GM12878 (cell line): ENCODE measurements around the gene MCM9. TPM values are rescaled to one million over a fixed set of nuclear protein-coding genes. Genes with fewer than 3 reads are reported as not detected.

Experiments used
- ATAC-seq: fragments of 200-7000 bp; cut with Tn5 transposase; 3 replicates; pipeline ENCODE4 v1.9.1; 2020; ENCODE audit warnings: mild to moderate bottlenecking, moderate library complexity
- BruUV-seq: library from RNA; stranded (reverse); fragments of 400-500 nt; replicated peaks from 2 replicates; lab custom pipeline; 2021; lab: Mats Ljungman, UMichigan
- CTCF ChIA-PET: fragments of 300-600 bp; sonication (Branson Sonifier 250); formaldehyde crosslinking; extraction: SDS; loops from one replicate; lab custom pipeline; 2021; ENCODE audit warnings: inconsistent platforms; lab: Yijun Ruan, JAX
- POLR2A ChIA-PET: fragments of 350-600 bp; formaldehyde crosslinking; extraction: SDS; loops from one replicate; lab custom pipeline; 2021; ENCODE audit warnings: inconsistent platforms; lab: Charles Lee
- RAD21 ChIA-PET: fragments of 300-600 bp; sonication (Branson Sonifier 250); formaldehyde crosslinking; loops from one replicate; lab custom pipeline; 2023; ENCODE audit warnings: antibody characterized with exemption; ENCODE audit not compliant: unreplicated experiment; lab: Charles Lee
- SMC1A ChIA-PET: fragments of 300-600 bp; sonication (Branson Sonifier 250); formaldehyde crosslinking; loops from one replicate; lab custom pipeline; 2023; ENCODE audit not compliant: unreplicated experiment, uncharacterized antibody; lab: Charles Lee
- DNase-seq: peaks from one replicate; pipeline ENCODE4 v3.0.0-alpha.2; 2011; ENCODE audit warnings: low read depth, low spot score
- FAIRE-seq: peaks from 3 replicates; lab custom pipeline; 2011; peaks lifted over from hg19 to GRCh38; lab: Jason Lieb, UNC
- H2AFZ ChIP-seq: 2 replicates; pipeline ENCODE4 v1.6.0; 2011; ENCODE audit warnings: low read depth, low read length, control low read depth; ENCODE audit not compliant: control insufficient read depth
- H3K27ac ChIP-seq: 2 replicates; pipeline ENCODE4 v1.5.1; 2011; ENCODE audit warnings: control low read depth; ENCODE audit not compliant: control insufficient read depth, insufficient read depth
- H3K27me3 ChIP-seq, 2 experiments: replicated peaks in 1 of 2; 2 replicates each; pipeline versions ENCODE4 v1.6.0 to v1.6.1; 2011; ENCODE audit warnings: low read length in 1 of 2; ENCODE audit not compliant: control insufficient read depth in 2 of 2, insufficient read depth in 2 of 2
- H3K36me3 ChIP-seq, 2 experiments: 2 replicates each; pipeline ENCODE4 v1.5.1; 2011; ENCODE audit warnings: low read length in 1 of 2; ENCODE audit not compliant: control insufficient read depth in 2 of 2, insufficient read depth in 2 of 2
- H3K4me1 ChIP-seq: 2 replicates; pipeline ENCODE4 v1.6.1; 2011; ENCODE audit warnings: mild to moderate bottlenecking, low read length, moderate library complexity, mixed read lengths; ENCODE audit not compliant: control insufficient read depth, insufficient read depth
- H3K4me2 ChIP-seq: 2 replicates; pipeline ENCODE4 v1.6.0; 2011; ENCODE audit warnings: control low read depth; ENCODE audit not compliant: control insufficient read depth, insufficient read depth
- H3K4me3 ChIP-seq: fragments of 200-600 bp; sonication (generic); 2 replicates; pipeline ENCODE4 v1.5.1; 2016
- H3K79me2 ChIP-seq: 2 replicates; pipeline ENCODE4 v1.6.0; 2011; ENCODE audit warnings: low read length; ENCODE audit not compliant: control insufficient read depth, insufficient read depth
- H3K9ac ChIP-seq: 2 replicates; pipeline ENCODE4 v1.8.0; 2011; ENCODE audit warnings: low read length, control low read depth, mixed read lengths; ENCODE audit not compliant: control insufficient read depth, insufficient read depth
- H3K9me3 ChIP-seq: replicated peaks from 3 replicates; pipeline ENCODE4 v1.5.1; 2011; ENCODE audit warnings: mild to moderate bottlenecking, low read length; ENCODE audit not compliant: control insufficient read depth, insufficient read depth
- H4K20me1 ChIP-seq: 2 replicates; pipeline ENCODE4 v1.6.0; 2011; ENCODE audit not compliant: control insufficient read depth, insufficient read depth
- CREM ChIP-seq: IDR thresholded peaks from 2 replicates; pipeline ENCODE4 v1.6.1; 2014; ENCODE audit warnings: antibody characterized with exemption, low read depth
- DPF2 ChIP-seq: fragments of 450-650 bp; IDR thresholded peaks from 2 replicates; pipeline ENCODE4 v1.6.1; 2017; ENCODE audit warnings: mild to moderate bottlenecking
- FOXK2 ChIP-seq: fragments of 450-650 bp; IDR thresholded peaks from 2 replicates; pipeline ENCODE4 v1.6.1; 2017; ENCODE audit warnings: mild to moderate bottlenecking, moderate library complexity
- JUND ChIP-seq: IDR thresholded peaks from 2 replicates; pipeline ENCODE4 v1.6.1; 2012; ENCODE audit warnings: low read depth, mild to moderate bottlenecking, low read length, improper control_type of control experiment, moderate library complexity
- MTA3 ChIP-seq: IDR thresholded peaks from 2 replicates; pipeline ENCODE4 v1.6.1; 2012; ENCODE audit warnings: low read length, inconsistent platforms, borderline replicate concordance
- NFIC ChIP-seq: IDR thresholded peaks from 2 replicates; pipeline ENCODE4 v1.6.1; 2012; ENCODE audit warnings: low read depth, mild to moderate bottlenecking, inconsistent platforms, low read length, moderate library complexity
- POLR2A ChIP-seq: IDR thresholded peaks from 2 replicates; pipeline ENCODE4 v1.6.1; 2011; ENCODE audit warnings: low read depth, mild to moderate bottlenecking, low read length
- RBBP5 ChIP-seq: fragments of 200-600 bp; sonication (generic); conservative IDR thresholded peaks from 2 replicates; pipeline ENCODE4 v1.6.1; 2016
- RCOR1 ChIP-seq: conservative IDR thresholded peaks from 2 replicates; pipeline ENCODE4 v1.6.1; 2012; ENCODE audit warnings: low read depth, low read length, improper control_type of control experiment
- RFX5 ChIP-seq: IDR thresholded peaks from 2 replicates; pipeline ENCODE4 v1.6.1; 2011; ENCODE audit warnings: low read depth, low read length, improper control_type of control experiment
- SMC3 ChIP-seq: IDR thresholded peaks from 2 replicates; pipeline ENCODE4 v1.6.1; 2011; ENCODE audit warnings: low read length, improper control_type of control experiment, borderline replicate concordance
- SP1 ChIP-seq: IDR thresholded peaks from one replicate; pipeline ENCODE4 v1.6.1; 2011; ENCODE audit warnings: low read depth, low read length
- TCF12 ChIP-seq: IDR thresholded peaks from 2 replicates; pipeline ENCODE4 v1.6.1; 2011; ENCODE audit warnings: low read depth, mild to moderate bottlenecking, low read length
- ZNF207 ChIP-seq: fragments of 450-650 bp; IDR thresholded peaks from 2 replicates; pipeline ENCODE4 v1.6.1; 2014; ENCODE audit warnings: antibody characterized with exemption, mild to moderate bottlenecking, borderline replicate concordance
- ZNF217 ChIP-seq: fragments of 450-650 bp; IDR thresholded peaks from 2 replicates; pipeline ENCODE4 v1.6.1; 2017; ENCODE audit warnings: antibody characterized with exemption, mild to moderate bottlenecking
- WGBS: methylation state at CpG from one replicate; pipeline ENCODE4 v1.1.6; 2016; ENCODE audit warnings: low lambda C conversion rate; ENCODE audit not compliant: insufficient replicate concordance, insufficient coverage; ENCODE audit errors: missing lambda C conversion rate; 5-methylcytosine and 5-hydroxymethylcytosine counted together
- in situ Hi-C: fragments of 300-500 bp; cut with MboI; formaldehyde crosslinking; loops from 9 replicates; pipeline ENCODE4 v1.14.3; 2018; ENCODE audit warnings: mixed read lengths
- intact Hi-C: fragments of 100-400 bp; cut with micrococcal nuclease; formaldehyde crosslinking; loops from one replicate; pipeline ENCODE4 v1.14.2; 2022; ENCODE audit not compliant: unreplicated experiment
- polyA plus RNA-seq, 11 experiments: library from polyadenylated mRNA; depleted of rRNA in 4 of 11; unstranded in 6 of 11; stranded (reverse) in 5 of 11; fragments of >200 nt; fragmentation: Nextera tagmentation in 4 of 11; fragmentation: Illumina TruSeq in 1 of 11; extraction: Ambion mirVana in 4 of 11; extraction: Trizol in 1 of 11; gene quantifications; 1 replicate in 1 of 11; 2 replicates in 10 of 11; pipeline versions ENCODE4 v1.2.1 to v1.2.3, GENCODE V29; 2011 to 2016; ENCODE audit warnings: inconsistent platforms in 2 of 11, missing spikeins in 2 of 11, low read depth in 1 of 11
- total RNA-seq, 4 experiments: library from RNA; depleted of rRNA in 3 of 4; stranded (reverse); fragments of >200 nt in 3 of 4; fragmentation: Illumina TruSeq in 1 of 4; extraction: Trizol in 1 of 4; gene quantifications; 2 replicates each; pipeline versions ENCODE4 v1.2.1 to v1.2.3, GENCODE V29; 2013 to 2021
- TF ChIP-seq, protein P1 (sequence below): IDR thresholded peaks from 2 replicates; pipeline ENCODE4 v1.6.1; 2012; ENCODE audit warnings: low read depth, low read length, improper control_type of control experiment
- TF ChIP-seq, protein P2 (sequence below): fragments of 450-650 bp; formaldehyde crosslinking; IDR thresholded peaks from 2 replicates; pipeline ENCODE4 v1.4.0; 2020; ENCODE audit warnings: mild to moderate bottlenecking, moderate library complexity

The MCM9 gene
- total and polyA plus RNA-seq, 10 of the 15 experiments (the other 5 are each of a cell fraction or from before 2014, with no cell fraction given), result 3.4 to 18.5 (median 9.7) TPM

DNA sequence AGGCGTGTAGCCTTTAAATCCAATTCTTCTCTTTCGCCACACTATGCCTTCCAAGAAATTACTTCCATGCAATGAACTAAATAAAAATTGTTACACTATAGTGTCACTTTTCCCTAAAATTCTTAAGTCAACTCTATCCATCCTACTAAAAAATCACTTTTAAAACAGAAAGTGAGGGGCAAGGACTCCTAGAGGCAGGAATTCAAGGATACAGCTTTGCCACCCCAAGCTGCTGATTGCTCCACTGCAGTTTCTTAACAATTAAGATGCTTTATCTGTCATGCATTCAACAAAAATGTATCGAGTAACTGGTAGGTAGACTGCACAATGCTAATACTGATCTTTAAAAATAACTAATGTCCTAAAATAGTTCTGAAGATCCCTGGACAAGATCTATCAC, 4.3 kb downstream of the MCM9 start:
- Histone ChIP-seq H3K27me3 (no peaks in the 10 kb centered on the region), H3K36me3 (peaks cover 0 to 6% of the 10 kb centered on the region in 2 experiments; a peak in 1 of 4 replicates), H2AFZ (no peak overlapping the region), H4K20me1 (no peaks in the 10 kb centered on the region), H3K9ac (no peak overlapping the region), H3K4me3 (no peak overlapping the region), H3K4me2 (0 out of 2 replicates have a peak overlapping the region, but pooled peaks have one; percentile 7), H3K79me2 (peaks cover 9% of the 10 kb centered on the region), H3K9me3 (no peaks in the 10 kb centered on the region), H3K4me1 (no peaks in the 10 kb centered on the region), H3K27ac (no peak overlapping the region)
- intact Hi-C loops, result no loop called here
- FAIRE-seq (no peak), ATAC-seq (no peak), DNase-seq (no peak)
- TF ChIP-seq ZNF207, result no peak
- TF ChIP-seq FOXK2, result no peak
- TF ChIP-seq TCF12, result no peak
- no peak for TF ChIP-seq POLR2A
- no peak for TF ChIP-seq ZNF217
- TF ChIP-seq RCOR1, result no peak
- BruUV-seq, result no TSS peak
- POLR2A ChIA-PET, result no interaction called here
- in situ Hi-C loops, result no loop called here
- RAD21 ChIA-PET, result no interaction called here
- CTCF ChIA-PET, result no interaction called here
- WGBS, result over 99% methylated on average over 3 of the region's 3 CpGs
- SMC1A ChIA-PET, result no interaction called here

DNA sequence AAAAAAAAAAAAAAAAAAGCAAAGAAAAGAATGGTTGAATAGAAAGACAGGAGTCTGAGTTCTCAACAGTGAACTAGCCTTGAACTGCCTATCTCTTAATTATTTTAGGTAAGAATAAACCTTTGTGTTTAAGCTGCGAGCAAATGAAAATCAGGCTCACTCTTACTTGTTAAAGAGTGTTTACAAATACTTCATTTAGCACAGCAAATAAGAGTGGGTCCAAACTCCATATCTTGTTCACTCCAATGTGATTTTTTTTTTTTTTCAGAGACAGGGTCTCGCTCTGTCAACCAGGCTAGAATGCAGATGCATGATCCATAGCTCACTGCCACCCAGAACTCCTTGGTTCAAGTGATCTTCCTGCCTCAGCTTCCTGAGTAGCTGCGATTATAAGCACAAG, 11.9 kb downstream of the MCM9 start:
- Histone ChIP-seq H4K20me1 (no peaks in the 10 kb centered on the region), H3K4me3 (no peak overlapping the region), H3K9me3 (no peaks in the 10 kb centered on the region), H3K27ac (no peak overlapping the region), H3K9ac (no peak overlapping the region), H3K27me3 (no peaks in the 10 kb centered on the region), H3K36me3 (peaks cover 2 to 29% of the 10 kb centered on the region in 2 experiments), H3K4me2 (no peak overlapping the region), H2AFZ (no peak overlapping the region), H3K79me2 (no peaks in the 10 kb centered on the region), H3K4me1 (no peaks in the 10 kb centered on the region)
- intact Hi-C loops, result no loop called here
- ChIA-PET SMC1A (interaction anchor here (0.6 to 1.8 kb wide), 6 partner anchors 14 to 152 kb away, joined by 3 to 7 read pairs (median 3); no protein-coding TSS in a partner anchor), CTCF (interaction anchor here (1.6 kb wide), 1 partner anchor 32 kb away, joined by 4 read pairs; no protein-coding TSS in a partner anchor), RAD21 (no interaction called here), POLR2A (interaction anchor here (0.7 kb wide), 1 partner anchor 59 kb away, joined by 8 read pairs; no protein-coding TSS in a partner anchor)
- 83% methylated on average over 3 of the region's 3 CpGs for WGBS
- DNase-seq (no peak), FAIRE-seq (no peak), ATAC-seq (no peak)
- BruUV-seq, result no TSS peak
- in situ Hi-C loops, result no loop called here
- TF ChIP-seq MTA3 (no peak), SP1 (no peak), RFX5 (no peak), JUND (no peak), CREM (no peak), SMC3 (no peak), DPF2 (no peak), RBBP5 (no peak), NFIC (no peak)
- TF ChIP-seq, protein P1, sequence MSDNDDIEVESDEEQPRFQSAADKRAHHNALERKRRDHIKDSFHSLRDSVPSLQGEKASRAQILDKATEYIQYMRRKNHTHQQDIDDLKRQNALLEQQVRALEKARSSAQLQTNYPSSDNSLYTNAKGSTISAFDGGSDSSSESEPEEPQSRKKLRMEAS, result no peak
- TF ChIP-seq, protein P2, sequence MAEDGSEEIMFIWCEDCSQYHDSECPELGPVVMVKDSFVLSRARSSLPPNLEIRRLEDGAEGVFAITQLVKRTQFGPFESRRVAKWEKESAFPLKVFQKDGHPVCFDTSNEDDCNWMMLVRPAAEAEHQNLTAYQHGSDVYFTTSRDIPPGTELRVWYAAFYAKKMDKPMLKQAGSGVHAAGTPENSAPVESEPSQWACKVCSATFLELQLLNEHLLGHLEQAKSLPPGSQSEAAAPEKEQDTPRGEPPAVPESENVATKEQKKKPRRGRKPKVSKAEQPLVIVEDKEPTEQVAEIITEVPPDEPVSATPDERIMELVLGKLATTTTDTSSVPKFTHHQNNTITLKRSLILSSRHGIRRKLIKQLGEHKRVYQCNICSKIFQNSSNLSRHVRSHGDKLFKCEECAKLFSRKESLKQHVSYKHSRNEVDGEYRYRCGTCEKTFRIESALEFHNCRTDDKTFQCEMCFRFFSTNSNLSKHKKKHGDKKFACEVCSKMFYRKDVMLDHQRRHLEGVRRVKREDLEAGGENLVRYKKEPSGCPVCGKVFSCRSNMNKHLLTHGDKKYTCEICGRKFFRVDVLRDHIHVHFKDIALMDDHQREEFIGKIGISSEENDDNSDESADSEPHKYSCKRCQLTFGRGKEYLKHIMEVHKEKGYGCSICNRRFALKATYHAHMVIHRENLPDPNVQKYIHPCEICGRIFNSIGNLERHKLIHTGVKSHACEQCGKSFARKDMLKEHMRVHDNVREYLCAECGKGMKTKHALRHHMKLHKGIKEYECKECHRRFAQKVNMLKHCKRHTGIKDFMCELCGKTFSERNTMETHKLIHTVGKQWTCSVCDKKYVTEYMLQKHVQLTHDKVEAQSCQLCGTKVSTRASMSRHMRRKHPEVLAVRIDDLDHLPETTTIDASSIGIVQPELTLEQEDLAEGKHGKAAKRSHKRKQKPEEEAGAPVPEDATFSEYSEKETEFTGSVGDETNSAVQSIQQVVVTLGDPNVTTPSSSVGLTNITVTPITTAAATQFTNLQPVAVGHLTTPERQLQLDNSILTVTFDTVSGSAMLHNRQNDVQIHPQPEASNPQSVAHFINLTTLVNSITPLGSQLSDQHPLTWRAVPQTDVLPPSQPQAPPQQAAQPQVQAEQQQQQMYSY (CRISPR knock-in tag), result no peak
